Measurements from ENCODE around the gene LDHB.
A peak's percentile ranks its signal among the peaks of the same experiment; 100 is the strongest.
"Not testable (repeated sequence)": the region's sequence is repeated elsewhere in the genome, so short reads cannot be mapped to it uniquely, and the experiment has no call there.

The LDHB gene

DNA sequence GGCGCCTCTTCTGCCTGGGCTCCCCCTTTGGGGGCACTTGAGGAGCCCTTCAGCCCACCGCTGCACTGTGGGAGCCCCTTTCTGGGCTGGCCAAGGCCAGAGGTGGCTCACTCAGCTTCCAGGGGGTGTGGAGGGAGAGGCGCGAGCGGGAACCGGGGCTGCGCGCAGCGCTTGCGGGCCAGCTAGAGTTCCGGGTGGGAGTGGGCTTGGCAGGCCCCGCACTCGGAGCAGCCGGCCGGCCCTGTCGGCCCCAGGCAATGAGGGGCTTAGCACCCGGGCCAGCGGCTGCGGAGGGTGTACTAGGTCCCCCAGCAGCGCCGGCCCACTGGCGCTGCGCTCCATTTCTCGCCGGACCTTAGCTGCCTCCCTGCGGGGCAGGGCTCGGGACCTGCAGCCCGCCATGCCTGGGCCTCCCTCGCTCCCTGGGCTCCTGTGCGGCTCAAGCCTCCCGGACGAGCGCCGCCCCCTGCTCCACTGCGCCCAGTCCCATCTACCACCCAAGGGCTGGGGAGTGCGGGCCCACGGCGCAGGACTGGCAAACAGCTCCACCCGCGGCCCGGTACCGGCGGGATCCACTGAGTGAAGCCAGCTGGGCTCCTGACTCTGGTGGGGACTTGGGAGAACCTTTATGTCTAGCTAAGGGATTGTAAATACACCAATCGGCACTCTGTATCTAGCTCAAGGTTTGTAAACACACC is 3.9 kb upstream of the LDHB start:
- DNase-seq: not testable (repeated sequence)

DNA sequence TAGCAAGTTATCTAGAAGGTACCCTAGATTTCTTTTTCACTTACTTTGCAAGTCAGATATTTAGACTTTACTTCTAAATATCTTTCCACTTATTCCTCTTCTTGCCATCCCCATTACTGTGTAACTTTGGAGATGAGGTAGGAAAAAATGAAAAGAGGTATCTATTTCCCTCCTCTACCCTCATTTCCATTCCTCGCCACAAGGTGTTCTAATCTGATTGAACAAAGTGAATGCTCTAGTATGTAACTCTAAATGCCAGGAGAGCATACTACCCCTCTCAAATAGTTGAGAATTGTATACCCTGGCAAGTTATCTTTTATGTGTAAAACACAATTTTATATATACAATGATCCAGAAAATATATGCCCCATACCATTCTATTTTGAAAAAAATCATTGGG is 1.7 kb upstream of the LDHB start:
- DNase-seq: peak; percentile 9

DNA sequence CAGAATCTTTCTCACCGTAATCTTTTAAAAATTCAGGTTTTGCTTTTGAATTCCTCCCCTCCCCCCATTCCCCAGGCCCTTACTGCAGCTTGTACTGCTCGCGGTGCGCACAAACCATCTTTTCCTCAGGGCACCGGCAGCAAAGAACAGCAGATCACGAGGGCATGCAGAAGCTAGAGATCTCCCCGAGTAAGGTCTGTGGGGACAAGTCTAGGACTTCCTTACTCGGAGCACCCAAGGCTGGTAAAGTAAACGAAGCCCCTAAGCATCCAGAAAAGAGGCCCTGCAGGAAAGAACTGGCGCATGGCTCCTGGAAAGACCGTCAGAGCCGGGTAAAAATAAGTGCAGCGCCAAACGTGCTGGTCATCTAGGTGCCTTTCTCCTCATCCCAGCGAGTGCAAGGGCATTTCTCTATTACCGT is 727 bp downstream of the LDHB start:
- peak; percentile 55 for DNase-seq

DNA sequence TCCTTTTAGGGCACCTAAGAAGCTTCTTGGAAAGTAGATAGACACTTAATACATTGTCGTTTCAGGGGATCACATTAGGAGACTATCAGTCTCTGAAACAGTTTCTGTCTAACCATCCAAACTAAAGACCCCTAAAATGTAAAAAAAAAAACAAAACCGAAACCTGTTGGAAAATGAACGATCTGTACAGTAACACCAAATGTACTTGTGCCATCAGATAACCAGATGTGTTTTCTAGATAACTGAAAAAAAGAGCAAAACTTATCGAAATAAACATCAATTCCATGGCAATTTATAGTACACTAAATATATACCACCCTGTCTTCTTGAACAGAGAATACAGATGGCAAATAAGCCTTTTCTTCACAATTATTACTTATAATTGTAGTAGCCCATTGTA is 2.1 kb downstream of the LDHB start:
- no peak for DNase-seq

DNA sequence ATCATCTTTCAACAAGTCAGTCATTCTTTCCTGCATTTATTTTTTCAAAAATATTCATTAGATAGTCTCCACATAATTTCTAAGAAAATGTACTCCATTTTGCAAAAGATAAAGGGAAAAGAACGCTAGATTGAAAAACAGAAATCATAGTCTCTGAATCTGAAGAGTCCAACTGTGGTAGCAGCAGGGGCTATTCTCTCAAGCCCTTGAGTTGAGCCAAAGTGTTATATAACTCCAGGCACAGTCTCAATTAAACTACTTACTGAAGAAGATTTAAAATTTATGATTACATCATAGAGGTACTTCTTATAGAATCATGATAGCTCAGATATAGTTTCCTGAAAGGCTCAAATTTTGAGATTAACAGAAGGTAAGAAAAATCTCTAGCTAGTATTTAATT is 5.8 kb downstream of the LDHB start:
- DNase-seq: no peak

DNA sequence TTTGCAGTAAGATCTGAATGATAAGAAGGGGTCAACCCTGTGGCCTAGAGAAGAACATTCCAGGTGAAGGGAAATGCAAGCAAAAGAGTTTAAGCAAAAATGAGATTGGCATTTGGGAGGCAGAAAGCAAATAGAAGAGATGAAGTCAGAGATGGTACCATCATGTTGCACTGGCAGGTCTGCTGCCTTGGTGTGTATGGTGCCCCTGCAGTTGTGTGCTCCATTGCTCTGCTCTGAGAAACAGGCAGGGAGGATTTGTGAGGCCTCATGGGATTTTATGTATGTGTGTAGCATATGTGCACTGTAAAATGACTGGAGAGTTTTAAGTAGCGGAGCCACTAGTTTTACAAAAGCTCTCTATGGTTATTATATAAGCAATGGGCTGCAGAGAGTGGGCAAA is 6.6 kb downstream of the LDHB start:
- no peak for DNase-seq

DNA sequence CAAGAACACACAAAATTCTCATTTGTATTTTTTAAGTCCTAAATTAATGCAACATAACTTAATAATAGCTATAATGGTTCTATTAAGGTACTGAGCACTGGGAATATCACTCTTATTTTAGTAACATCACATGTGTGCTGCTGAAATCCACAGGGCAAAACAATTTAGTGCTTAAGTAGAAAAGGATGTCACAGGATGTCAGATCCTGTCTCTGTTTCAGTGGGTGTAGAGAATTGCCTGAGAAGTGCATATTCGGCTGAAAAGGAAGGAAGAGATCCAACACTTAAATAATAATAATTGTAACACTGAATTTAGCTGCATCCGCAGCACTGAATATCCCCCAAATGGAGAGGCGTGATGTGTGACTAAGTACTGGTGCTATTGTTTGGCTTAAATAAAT is 8.6 kb downstream of the LDHB start:
- DNase-seq: no peak

DNA sequence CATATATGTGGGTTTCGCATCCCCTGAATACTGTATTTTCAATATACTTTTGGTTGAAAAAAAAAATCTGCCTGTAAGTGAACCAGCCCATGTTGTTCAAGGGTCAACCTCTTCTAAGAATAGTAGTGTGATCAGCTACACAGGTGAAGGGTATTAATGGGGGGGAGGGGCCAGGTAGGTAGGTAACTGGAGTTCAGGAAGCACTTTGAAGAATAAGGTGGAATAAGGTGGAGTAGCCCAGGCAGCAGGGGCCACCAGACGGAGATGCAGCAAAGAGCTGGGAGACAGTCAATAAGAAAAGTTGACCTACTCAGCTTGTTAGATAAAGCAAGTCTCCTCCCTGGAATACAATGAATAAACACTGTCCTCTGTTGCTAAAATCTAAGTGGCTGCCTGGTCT is 9.3 kb downstream of the LDHB start:
- no peak for DNase-seq

DNA sequence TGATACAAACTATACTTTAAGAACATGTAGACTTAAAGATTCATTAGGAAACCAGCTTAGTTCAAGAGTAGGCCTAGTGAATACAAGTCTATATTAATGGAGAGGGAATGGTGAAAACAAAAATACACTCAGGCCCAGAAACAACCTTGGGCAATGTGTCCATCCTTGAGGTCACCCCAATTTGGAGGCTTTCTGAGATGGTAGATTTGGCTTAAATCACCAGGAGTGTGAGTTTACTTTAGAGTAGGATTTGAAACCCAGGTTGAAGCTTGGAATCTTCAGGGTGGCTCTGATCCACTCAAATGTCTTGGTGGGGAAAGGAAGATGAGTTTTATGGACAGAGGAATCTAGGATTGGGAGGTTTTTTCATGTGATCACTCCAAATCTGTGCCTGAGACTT is 10.5 kb downstream of the LDHB start:
- DNase-seq: no peak

DNA sequence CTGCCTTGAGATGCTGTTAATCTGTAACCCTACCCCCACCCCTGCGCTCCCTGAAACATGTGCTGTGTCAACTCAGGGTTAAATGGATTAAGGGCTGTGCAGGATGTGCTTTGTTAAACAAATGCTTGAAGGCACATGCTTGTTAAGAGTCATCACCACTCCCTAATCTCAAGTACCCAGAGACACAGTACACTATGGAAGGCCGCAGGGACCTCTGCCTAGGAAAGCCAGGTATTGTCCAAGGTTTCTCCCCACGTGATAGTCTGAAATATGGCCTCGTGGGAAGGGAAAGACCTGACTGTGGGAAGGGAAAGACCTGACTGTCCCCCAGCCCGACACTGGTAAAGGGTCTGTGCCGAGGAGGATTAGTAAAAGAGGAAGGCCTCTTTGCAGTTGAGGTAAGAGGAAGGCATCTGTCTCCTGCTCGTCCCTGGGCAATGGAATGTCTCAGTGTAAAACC is 12.6 kb downstream of the LDHB start:
- DNase-seq: not testable (repeated sequence)

DNA sequence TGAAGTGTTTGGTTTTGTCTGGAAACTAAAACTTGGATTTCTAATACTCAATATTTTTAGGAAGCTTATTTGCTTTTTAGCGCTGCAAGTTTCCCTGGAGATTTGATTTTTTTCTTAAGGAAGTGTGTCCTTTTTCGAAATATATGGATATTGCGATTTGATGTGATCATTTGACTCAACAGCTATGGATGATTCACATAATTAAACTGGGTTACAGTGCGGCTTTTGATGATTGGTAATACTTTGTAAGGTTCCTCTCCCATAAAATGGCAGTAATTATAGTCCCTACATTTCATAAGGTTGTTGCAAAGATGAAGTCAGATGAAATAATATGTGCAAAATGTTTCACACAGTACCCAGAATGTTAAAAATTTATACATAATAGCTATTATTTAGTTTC is 13.1 kb downstream of the LDHB start:
- DNase-seq: no peak

DNA sequence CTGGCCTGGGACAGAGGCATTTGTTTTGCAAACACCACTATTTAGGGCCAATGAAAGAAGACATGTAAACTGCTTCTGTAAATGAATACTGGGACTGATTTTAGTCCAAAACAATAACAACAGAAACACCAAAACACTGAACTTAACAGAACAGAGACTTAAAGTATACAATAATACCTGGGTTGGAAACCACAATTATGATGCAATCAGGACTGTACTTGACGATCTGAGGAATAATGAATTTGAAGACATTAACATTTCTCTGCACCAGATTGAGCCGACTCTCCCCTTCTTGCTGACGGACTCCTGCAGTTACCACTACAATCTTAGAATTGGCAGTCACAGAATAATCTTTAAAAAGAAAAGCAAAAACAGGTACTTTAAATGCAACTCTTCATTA is 13.9 kb downstream of the LDHB start:
- DNase-seq: no peak

DNA sequence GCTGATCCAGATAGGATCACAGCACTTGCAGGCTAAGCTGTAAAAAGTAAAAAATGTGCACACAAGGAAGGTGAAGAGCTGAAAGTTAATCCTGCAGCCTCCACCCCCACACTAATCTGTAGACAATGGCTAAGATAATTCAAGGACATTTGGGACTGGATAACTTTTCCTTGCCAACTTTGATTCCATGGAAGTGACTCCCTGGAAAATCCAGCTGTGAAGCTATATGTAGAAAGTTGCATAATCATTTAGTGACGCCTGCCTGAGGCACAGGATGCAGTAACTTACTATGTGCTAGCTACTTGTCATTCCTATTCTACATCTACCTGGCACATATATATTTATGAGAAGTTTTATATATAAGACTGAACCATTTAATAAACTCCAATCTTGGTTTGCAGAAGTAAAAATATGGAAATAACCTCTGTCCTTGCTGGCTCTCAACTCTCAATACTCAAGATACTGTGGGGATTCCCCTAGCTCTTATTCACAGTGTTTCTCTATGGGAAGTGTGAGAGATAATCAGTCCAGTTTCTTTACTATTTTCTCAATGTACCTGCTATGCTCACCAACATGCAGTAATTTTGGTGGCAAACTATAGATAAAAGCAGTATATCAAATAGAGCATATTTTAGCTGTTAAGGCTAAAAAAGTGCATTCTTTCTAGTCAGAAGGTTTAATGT is 14.8 kb downstream of the LDHB start:
- no peak for DNase-seq

DNA sequence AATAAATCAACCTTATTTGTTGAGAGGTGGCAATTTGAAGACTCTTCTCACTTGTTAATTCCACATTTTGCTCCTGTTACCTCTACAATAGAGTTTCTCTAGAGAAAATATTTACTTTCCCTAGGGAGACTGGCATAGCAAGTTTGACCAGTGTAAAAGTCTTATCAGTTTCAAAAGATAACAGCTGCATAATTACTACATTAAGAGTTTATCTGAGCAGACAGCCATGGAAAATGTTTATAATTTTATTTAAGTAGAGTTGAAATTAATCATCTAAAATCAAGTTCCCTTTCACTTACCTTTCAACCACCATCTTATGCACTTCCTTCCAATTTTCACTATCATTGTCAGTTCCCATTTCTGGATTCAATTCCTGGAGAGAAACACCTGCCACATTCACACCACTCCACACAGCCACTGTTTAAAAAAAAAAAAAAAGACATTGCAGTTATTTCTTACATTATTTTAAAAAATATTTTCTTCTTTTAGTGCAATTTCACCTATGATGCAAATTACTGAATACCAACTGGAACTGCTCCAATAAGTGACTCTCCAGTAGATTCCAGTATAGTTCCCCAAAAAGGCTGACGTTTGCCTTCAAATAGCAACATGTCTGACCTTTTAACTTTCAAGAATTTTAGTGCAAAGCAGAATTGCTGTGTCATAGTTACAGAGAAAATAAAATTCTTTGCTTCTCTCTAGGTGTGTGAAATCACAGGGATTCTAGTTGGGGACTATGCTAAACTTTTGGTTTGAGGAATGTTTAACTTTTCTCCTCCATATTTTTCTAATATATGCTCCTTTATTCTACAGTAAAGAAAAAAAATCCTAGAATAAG is 19.4 kb downstream of the LDHB start:
- DNase-seq: no peak

DNA sequence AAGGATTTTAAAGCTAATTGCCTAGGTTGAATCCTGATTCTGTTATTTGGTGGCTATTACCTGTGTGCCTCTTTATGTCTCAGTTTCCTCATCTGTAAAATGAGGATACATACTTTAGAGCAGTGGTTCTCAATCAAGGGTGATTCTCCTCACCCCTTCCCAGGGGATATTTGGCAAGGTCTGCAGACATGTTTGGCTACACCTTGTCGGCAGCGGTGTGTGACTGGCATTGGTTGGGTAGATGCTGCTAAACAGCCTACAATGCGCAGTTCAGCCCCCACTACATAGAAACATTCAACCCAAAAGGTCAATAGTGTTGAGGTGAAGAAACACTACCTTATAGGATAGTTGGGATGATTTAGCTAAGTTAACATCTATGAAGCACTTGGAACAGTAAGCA is 23.4 kb downstream of the LDHB start:
- DNase-seq: no peak

DNA sequence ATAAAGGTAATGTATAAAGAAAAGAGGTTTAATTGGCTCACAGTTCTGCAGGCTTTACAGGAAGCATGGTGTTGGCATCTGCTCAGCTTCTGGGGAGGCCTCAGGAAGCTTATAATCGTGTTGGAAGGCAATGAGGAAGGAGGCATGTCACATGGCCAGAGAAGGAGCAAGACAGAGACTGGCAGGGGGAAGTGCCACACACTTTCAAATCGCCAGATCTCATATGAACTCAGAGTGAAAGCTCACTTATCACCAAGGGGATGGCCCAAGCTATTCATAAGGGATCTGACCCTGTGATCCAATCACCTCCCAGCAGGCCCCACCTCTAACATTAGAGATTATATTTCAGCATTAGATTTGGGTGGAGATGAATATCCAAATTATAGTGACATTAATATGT is 26.3 kb downstream of the LDHB start:
- no peak for DNase-seq

DNA sequence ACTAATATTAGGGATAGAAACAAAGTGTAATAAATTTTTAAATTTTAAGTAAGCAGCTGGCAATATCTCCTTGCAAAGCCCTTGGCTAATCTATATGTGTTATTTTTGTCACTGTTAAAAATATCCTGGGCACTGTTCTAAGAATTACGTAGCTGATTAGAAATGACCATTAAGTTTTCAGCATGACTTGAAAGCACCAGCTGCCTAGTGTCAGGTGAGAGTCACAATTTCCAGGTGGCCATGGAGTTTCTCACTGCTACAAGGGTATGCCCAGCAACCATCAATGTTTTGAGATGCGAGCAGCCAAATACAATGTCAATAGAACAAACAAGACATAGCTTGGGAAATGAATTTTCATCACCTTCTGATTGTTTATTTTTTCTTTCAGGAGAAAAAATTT is 29.7 kb downstream of the LDHB start:
- DNase-seq: no peak

DNA sequence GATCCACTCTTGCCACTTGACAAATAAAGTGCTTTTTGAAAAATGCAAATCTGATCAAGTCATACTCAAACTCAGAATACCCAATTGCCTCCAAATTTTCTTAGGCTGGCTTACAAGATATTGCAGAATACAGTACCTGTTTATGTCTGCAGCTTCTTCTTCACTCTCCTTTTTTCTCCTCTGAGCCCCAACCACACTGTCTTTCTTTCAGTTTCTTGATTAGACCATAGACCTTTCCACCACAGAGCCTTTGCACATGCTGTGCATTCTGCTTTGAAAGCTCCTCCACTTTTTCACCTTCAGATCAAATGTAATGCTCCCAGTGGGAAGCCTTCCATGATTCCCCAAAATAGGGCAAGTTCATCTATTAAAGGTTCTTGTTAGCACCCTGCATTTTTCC is 39.1 kb downstream of the LDHB start:
- DNase-seq: no peak

DNA sequence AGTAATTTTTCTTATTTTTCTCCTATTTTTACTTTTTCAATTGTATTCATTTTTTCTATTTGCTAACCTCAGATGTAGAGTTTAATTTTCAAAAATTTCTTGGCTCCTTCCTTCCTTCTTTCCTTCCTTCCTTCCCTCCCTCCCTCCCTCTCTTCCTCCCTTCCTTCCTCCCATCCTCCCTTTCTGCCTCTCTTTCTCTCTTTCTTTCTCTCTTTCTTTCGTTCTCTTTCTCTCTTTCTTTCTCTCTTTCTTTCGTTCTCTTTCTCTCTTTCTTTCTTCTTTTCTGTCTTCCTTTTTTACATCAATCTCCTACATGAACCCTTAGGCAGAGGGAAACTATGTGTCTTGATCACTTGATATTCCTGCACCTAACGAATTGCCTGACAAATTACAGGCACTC is 40.6 kb downstream of the LDHB start:
- no peak for DNase-seq

DNA sequence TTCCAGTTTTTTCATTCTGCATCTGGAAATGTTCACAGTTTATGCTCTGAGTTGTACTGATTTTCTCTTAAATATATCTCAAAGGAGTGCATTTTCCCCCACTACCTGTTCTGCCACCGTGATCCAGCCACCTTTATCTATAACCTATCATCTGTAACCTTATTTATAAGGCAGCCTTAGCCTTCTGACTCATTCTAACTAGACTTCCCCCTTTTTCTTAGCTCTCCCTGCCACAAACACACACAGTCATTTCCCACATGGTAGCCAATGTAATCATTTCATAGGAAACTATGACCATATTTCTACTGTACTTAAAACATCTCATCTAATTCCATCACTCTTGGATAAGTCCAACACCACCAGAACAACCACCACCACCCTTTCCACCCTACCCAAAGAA is 42.2 kb downstream of the LDHB start:
- no peak for DNase-seq

DNA sequence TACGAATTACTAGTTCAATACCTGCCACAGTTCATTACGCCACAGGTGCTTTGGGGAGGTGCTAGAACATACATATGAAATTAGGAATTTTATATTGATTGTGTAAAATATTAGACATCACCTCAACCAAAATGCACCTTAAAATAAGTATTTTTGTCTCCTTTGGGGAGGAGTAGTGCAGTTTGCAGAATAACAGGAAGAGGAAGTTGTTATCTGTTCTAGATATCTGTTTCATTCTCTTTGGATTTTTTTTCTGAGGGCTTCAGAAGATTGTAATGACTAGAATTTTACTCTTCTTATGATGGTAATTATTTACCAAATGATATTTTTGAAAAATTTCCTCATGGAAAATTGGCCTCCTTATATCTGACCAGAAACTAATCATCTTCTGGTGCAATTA is 43.1 kb downstream of the LDHB start:
- DNase-seq: no peak

DNA sequence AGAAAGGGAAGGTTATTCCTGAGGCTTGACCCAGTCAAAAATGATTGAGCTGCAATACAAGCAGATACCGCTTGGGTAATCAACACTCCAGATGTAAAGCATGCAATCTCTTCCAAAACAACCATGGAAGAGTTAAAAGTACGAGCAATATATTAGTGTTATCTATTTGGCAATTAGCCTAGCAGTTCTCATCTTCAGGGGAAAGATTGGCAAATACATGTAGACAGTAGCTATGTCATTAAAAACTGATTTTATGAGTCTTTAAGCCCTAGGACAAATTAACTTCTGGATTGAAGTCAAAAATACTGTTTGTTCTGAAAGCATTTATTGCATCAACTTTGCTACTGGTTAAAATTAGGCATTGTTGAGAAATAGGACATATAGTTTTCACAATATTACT is 43.7 kb downstream of the LDHB start:
- no peak for DNase-seq

DNA sequence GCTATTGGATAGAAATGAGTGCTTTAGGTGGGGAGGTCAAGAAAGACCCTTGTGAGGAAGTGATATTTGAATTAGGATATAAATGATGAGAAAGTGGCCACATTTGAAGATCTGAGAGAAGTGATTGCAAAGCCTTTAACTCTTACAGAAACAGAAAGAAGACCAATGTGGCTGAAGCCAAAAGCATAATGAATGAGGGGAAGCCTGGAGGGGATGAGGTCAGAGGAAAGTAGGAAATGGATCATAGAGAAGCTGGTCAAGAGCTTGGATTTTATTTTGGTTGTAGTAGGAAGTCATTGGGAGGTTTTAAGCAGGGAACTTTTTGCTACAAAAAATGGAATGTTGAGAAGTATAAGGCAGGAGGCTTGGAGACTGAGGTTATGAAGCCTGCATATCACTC is 49.4 kb downstream of the LDHB start:
- no peak for DNase-seq

DNA sequence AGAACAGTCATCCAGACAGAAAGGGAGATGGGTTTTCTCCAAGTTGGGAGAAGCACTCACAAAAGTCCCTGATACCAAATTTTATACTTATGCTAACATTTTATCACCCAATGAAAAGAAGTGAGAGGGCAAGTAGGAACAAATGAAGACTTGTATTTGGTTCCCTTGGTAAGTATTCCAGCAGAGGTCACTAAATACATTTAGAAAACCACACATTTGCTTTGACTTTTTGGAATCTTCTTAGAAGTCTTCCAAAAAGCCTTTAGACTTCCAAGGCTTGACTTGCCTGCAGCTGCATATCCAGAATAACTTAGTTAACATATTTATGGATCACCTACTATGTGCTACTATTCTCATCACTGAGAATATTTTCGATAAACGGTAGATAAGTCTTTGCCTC is 49.9 kb downstream of the LDHB start:
- DNase-seq: no peak
